GM21723 (cell line): ENCODE data around the gene NDOR1.
A peak's percentile ranks its signal among the peaks of the same experiment; 100 is the strongest.
"Not testable (repeated sequence)": the region's sequence is repeated elsewhere in the genome, so short reads cannot be mapped to it uniquely, and the experiment has no call there.

Experiments used
- ATAC-seq: cut with Tn5 transposase; IDR thresholded peaks from one replicate; pipeline ENCODE4 v1.9.1; 2021; ENCODE audit warnings: mild to moderate bottlenecking, moderate library complexity; ENCODE audit not compliant: unreplicated experiment

The NDOR1 gene

DNA sequence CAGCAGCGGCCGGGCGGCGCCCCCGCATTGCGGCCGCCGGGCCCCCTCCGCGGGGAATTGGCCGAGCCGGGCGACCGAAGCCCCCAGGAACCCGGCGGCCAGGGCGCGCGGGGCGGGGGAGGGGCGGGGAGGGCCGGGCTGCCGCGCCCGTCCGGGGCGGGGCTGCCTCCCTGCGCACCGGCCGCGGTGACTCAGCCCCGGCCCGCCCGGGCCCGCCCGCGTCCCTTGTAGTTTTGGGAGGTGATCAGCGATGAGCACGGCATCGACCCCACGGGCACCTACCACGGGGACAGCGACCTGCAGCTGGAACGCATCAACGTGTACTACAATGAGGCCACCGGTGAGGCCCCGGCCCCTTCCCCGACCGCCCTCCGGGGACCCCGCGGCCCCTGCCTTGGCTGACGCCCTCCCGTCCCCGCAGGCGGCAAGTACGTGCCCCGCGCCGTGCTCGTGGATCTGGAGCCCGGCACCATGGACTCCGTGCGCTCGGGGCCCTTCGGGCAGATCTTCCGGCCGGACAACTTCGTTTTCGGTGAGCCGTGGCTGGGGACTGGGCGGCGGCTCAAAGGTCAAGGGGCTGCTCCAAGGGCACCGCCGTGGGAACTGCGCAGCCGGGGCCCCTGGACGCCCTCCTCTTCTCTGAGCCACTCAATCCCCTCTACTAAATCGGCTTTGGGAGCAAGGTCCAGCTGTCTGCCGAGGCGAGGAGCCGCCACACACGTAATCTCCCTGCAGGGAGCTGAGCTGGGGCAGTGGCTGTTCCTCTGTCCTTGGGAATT is 36.2 kb downstream of the NDOR1 start:
- ATAC-seq: peak; percentile 11

DNA sequence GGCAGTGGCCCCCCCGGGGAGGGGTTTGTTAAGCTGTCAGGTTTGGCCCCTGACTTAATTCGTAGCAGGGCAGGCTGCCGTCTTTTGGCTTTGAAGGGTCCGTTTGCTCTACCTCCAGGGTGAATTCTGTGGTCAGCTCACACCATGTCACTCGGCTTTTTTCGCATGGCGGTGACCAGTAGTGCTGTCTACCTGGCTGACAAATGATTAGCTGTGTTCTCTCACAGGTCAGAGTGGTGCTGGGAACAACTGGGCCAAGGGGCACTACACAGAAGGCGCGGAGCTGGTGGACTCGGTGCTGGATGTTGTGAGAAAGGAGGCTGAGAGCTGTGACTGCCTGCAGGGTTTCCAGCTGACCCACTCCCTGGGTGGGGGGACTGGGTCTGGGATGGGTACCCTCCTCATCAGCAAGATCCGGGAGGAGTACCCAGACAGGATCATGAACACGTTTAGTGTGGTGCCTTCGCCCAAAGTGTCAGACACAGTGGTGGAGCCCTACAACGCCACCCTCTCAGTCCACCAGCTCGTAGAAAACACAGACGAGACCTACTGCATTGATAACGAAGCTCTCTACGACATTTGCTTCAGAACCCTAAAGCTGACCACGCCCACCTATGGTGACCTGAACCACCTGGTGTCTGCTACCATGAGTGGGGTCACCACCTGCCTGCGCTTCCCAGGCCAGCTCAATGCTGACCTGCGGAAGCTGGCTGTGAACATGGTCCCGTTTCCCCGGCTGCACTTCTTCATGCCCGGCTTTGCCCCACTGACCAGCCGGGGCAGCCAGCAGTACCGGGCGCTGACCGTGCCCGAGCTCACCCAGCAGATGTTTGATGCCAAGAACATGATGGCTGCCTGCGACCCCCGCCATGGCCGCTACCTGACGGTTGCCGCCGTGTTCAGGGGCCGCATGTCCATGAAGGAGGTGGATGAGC is 37.0 kb downstream of the NDOR1 start:
- no peak for ATAC-seq

DNA sequence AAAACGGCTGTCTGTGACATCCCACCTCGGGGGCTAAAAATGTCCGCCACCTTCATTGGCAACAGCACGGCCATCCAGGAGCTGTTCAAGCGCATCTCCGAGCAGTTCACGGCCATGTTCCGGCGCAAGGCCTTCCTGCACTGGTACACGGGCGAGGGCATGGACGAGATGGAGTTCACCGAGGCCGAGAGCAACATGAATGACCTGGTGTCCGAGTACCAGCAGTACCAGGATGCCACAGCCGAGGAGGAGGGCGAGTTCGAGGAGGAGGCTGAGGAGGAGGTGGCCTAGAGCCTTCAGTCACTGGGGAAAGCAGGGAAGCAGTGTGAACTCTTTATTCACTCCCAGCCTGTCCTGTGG is 37.7 kb downstream of the NDOR1 start:
- not testable (repeated sequence) for ATAC-seq

DNA sequence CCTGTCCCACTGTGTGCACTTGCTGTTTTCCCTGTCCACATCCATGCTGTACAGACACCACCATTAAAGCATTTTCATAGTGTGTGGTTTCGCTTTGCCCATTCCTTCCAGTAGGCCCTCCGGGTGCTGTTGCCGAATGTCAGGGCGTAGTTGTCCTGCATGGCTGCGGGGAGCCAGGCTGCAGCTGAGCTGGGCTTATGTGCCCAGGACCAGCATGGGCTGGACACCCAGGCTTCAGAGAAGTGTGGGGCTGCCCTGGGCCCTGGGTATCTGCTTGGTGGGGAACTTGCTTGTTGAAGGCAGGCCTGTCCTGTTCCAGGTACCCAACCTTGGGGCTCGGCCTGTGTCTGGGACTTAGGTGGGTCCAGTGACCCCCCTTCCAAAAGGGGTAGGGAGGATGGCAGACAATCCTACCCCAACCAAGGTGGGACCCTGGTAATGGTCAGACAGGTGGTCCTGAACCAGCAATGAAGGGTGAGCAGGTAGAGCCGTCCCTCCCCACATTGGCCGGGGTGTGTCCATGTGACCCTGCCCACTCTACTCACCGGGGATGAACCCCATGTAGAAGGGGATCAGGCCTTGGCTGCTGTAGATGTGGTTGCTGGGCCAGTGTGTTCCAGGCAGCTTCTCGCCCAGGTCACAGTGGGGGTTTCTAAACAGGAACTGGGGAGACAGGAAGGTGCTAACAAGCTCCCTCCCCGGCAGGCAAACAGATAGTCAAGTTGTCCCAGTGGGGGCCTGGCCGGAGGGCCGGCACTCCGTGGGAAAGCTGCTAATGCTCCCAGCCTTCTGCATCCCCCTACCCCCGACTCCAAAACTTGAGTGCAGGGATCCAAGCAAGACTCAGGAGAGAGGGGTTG is 38.4 kb downstream of the NDOR1 start:
- no peak for ATAC-seq

DNA sequence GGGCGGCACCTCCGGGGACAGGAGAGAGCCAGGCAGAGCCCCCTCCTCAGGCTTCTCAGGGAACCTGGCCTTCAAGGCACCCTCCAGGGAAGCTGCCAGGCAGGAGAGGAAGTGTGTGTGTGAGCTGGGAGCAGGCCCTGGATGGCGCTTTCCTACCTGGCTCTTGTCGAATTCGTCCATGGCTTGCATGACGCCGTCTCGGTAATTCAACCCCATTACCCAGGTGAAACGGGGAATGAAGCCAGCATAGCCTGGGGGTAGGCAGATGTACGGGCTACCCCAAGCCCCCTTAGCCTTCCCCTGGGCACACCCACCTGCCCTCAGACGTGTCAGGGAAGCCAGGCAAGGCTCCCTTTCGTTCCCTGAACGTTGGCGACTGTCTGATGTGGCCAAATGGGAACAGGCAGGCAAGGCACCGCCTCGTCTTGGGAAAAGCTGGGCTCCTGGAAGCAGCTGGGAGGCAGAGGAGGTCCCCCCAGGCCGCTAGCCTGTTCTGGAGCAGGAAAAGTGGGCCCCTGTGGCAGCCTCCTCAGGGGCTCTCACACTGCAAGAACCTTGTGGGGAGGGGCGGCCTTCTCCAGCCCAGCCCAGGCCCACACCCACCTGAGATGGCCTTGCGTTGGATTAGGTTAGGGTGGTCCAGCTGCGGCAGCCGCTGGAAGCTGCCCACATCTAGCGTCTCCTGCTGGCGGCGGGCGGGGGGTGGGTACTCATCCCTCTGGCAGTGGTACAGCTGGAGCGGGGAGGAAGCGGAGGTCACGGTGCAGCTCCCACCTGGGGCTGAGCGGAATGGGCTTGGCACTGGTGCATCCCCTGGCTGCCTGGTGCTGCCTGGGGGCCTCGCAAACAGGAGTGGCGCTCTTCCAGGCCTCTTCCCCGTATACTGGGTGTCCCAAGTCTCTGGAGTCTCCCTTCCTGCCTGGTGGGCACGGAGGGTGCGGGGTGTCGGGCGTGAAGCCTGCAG is 39.3 kb downstream of the NDOR1 start:
- no peak for ATAC-seq

DNA sequence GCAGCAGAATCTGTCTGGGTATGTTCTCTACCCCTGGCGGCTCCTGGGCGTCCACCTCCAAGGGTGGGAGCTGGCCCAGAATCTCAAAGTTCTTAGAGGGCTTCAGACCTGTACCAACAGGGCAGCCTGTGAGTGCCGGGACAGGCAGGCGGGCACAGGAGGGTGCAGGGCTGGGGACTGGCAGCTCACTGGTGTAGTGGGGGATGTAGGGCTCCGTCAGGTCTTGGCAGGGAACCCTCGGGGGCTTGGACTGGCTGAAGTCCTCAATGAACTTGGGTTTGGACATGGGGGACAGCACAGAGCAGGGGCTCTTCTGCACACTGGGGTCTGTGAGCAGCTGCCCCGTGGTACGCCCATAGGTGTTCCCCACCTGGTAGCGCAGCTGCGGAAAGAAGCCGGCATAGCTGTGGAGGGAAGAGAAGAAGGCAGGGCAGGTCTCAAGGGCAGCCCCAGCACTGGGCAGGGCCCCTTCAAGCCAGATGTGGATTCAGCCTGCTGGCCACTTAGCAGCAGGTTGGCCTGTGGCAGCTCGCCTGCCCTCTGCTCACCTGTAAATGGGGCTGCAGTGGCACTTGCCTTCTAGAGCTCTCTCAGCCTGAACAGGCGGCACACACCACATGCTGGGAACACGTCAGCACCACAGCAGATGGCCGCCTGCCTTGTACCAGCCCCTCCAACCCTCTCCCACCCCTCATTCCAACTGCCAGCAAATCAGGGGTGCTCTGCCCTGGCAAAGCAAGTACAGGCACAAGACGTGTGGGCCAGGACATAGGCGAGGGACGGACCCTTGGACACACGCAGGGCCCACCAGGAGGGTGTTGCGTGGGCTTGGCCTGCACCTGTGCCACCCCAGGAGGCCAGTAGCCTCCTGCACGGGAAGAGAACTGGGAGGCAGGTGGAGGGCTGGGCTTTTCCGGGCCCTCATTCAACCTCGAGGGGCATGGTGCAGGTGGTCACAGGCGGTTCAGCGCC is 40.2 kb downstream of the NDOR1 start:
- ATAC-seq: no peak

DNA sequence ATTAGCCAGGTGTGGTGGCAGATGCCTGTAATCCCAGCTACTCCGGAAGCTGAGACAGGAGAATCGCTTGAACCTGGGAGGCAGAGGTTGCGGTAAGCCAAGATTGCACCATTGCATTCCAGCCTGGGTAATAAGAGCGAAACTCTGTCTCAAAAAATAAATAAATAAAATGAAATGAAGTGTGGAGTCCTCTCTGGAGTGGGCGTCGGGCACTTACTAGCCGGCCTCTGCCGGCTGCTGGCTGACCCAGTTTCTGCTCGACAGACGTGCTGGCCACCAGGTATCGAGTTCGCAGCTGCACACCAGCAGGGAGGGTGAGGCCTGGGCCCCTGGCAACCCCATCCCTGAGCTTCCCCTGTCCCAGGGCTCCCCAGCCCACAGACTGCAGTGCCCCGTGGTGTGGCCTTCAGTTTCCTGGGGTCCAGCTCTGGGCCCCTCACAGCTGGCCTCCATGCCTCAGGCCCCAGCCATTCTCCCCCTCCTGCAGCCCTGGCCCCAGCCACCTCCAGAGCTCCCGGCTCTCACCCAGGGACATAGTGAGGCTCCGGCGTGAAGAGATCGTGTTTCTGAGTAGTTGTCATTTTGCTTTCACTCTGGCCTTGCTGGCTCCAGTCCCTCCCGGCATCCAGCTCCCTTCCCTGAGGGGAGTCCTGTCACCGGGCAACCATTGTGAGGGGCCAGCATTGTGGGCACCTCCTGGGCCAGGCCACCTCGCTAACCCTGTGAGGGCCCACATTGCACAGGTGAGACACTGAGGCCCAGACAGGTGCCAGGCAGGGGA is 41.8 kb downstream of the NDOR1 start:
- ATAC-seq: no peak

DNA sequence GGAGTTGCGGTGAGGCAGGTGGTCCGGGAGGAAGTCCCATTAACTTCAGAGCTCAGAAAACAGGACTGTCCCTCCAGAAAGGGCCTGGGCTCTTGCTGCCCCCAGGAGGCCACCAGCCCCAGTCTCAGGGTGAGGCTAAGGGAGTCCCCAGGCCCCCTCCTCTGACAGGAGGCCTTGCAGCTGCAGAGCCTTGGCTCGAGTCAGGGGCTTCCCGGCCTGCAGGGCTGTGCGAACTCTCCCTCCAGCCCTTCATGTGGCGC is 42.3 kb downstream of the NDOR1 start:
- ATAC-seq: no peak

DNA sequence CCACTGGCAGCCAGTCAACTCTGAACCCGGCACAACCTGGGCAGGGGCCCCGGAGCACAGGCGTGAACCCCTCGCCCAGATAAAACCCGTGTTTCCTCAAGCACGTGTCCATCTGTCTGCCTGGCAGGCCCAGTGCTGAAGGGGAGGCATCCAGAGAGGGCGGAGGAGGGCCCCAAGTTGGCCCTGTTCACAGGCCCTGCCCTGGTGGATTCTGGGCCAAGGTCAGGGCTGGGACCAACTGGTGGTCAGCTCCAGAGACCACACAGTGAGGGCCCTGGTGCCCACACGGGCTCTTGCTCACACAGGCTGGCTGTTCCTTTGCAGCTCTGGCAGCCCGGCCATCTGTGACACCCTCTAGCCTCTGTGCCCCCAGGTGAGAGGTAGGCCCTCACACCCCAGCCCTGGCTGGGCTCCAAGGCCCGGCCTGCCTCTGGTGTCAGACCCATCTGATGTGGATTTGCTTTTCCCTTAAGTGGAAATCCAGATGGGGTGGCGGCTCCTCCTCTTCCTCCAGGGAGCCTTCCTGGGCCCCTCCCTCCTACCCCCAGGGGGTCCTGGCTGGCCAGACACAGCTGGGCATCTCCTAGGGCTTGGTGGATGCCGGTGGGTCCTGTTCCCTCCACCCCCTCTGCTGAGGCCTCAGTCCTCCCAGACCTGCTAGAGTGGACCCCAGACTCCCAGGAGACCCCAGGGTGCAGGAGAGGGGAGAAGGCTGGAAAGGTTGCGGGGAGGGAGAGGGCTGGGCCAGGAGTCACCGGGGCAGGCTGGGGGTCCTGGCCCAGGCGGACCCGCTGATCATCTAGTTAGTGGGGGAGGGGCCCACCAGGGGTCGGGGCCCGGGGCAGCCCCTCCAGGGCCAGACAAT is 45.1 kb downstream of the NDOR1 start:
- no peak for ATAC-seq

DNA sequence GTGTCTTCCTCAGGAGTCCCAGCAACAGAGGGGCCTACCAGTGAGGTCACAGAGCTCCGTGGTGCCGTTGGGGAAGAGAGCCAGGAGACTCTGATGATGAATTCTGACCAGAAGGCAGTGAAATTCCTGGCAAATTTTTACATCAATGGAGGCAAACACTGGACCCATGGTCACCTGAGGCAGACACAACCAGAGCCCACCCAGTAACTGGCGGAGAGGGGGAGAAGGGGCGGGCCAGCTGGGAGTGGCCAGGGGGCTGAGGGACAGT is 45.6 kb downstream of the NDOR1 start, which contains the start of gene STPG3:
TSS of gene STPG3 (plus strand) at position 93 of the 268 bp plus-strand sequence. CDS start at position 94, 1 bp downstream.
- no peak for ATAC-seq

DNA sequence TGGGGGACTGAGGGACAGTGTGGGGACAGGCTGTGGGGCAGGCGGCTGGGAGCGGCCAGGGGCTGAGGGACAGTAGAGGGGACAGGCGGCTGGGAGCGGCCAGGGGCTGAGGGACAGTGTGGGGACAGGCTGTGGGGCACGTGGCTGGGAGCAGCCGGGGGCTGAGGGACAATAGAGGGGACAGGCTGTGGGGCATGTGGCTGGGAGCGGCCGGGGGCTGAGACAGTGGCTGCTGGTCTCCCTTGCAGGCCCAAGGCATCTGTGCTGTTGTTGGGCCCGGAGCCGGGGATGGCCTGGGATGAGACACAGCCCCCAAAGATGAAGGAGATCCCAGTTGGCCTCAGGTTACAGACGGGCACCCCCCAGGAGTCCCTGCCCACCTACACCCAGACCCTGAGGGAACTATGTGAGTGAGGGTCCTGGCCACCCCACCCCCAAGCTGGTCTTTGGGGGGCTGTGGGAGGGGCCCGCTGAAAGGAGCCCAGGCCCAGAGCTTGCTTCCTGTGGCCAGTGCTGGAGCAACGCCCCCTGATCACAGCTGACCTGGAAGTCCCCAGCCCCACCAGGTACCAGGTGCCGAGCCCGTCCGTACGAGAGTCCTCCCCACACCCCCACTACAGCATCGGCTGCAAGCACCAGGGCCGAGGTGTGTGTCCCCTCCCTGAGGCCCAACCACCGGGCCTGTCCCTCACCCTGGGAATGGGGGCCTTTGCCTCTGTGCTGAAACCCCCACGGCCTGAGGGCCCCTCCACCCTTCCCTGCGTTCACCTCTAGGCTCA is 46.2 kb downstream of the NDOR1 start:
- ATAC-seq: no peak

DNA sequence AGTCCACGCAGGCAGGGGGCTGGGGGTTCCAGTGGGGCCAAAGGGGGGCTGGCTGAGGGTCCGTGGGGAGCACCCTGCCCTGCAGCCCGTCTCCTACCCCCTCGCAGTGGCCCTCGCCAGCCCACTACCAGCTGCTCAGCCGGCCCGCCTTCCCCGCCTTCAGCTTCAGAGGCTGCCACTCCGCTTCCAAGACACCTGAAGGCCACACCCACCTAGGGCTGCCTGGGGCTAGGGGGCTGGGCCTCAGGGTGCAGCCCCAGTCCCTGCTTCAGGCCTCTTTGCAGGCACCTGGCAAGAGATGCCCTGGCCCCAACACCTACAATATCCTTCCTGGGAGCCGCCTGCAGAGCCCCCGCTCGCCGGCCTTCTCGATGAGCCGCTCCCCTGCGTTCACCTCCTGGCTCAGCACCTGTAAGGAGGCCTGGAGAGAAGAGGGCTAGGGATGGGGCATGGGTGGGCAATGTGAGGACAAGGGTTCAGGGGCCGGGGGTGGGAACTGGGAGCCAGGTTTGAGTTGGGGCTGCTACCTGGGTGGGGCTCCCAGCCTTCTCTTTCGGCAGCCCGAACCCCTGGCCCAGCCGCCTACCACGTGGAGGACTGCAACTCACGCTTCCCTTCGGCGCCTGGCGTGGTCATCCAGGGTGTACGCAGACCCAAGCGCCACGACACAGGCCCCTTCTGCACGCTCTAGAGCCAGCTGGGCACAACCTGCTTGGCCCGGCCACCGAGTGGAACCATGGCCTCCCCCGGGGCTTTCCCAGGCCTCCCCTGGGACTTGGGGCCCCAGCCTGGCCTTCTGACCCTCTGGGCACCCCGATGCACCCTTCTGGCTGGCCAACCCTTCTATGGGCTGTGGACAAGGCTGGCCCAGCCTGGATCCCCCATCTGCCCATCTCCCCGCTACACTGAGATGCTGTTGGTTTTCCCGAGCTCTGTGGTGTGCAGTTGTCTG is 47.3 kb downstream of the NDOR1 start:
- no peak for ATAC-seq

DNA sequence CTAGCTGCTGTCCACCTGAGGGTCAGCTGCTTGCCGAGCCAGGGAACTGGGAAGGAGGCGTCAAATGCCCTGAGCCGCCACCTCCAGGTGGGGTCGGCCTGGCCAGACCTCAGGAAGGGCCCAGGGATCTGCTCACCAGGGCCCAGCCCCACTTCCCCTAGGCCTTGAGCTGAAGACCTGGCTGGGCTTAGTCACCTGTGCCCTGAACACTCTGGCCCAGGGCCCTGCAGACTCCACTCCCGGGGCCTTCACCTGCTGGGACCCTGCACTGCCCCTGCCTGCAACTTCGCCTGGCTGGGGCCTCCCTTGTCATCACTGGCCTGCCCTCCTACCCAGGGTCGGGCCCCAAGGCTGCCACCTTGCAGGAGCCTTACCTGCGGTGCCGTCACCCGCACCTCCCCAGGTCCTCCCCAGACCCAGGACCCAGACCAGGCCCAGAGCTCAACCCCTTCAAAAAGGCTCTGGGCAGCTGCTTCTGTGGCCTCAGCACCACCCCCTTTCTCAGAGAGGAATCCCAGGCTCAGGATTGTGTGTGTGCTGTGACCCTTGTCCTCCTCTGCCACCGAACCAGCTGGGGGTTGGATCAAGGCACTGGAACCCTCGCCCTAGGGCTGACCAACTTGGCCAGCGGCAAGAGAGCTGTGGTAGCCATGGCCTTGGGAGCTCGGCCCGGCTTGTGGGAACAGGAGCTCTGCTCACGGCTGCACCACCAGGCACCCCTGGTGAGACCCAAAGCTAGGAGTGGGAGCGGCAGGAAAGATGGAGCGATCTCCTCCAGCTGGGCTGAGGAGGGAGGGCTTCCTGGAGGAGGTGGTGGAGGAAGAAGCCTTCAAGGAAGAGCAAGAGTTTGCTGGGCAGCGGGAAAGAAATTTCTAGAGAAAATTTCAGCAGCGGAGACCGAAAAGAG is 48.5 kb downstream of the NDOR1 start:
- no peak for ATAC-seq

DNA sequence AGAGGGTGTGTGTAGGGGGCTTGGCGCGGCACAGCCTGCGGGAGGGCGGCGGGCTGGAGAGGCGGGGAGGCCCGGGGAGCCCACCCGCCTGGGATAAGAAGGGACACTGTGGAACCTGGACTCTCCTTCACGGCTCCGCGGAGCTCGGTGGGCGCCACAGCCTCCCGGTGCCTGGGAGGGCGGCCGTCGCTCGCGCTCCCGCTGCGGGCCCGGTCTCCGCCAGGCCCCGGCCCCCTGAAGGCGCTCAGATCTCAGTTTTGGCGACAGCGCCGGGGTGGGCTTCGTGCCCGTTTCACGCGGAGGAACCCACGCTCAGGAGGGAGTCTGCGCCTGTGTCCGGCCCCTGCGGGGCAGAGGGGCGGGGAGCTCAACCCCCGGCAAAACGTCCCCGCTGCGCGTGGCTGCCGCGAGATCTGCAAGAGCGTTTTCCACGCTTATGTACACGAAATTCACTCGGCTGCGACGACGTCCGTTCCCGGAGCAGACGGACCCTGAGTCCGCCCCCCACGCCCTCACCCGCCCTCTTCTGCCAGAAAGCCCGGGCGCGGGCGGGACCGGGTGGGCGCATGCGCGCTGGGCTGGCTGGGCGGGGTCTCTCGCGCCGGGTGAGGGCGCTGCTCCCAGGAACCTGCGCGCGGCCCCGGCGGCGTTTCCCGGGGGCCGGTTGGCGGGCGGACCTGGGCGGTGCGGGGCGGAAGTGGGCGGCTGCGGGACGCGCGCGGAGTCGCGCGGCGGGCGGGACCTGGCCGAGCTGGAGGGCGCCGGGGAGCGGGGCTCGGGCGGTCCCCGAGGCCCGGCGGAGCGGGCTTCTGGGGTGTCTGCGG is 49.3 kb downstream of the NDOR1 start, which contains the start of gene NELFB:
TSS of gene NELFB (plus strand) at position 704 of the 824 bp plus-strand sequence.
- ATAC-seq: peak; percentile 62
